ENCODE measurements around the gene PPM1M. TPM values are rescaled to one million over a fixed set of nuclear protein-coding genes. Genes with fewer than 3 reads are reported as not detected.
A peak's percentile ranks its signal among the peaks of the same experiment; 100 is the strongest.
"Not testable (repeated sequence)": the region's sequence is repeated elsewhere in the genome, so short reads cannot be mapped to it uniquely, and the experiment has no call there.

The PPM1M gene
- total RNA-seq, 1 experiment from 2014 or later = 4.2 TPM

GRCh38 chr3:52277071-52277964 is 31.8 kb downstream of the PPM1M start:
- DNase-seq (ENCODE audit: low spot score) = peak; percentile 47

GRCh38 chr3:52277972-52278509 is 32.5 kb downstream of the PPM1M start:
- peak; percentile 45 for DNase-seq (ENCODE audit: low spot score)

GRCh38 chr3:52278510-52279069 is 33.0 kb downstream of the PPM1M start, which contains the start of gene WDR82:
Gene WDR82 (minus strand): TSS chr3:52278649. CDS start chr3:52278361, 288 bp downstream.
- DNase-seq (ENCODE audit: low spot score) = peak; percentile 86

GRCh38 chr3:52279596-52279995 is 34.0 kb downstream of the PPM1M start:
- no peak for DNase-seq (ENCODE audit: low spot score)

- no peak for DNase-seq (ENCODE audit: low spot score)
These were observed 34.5 kb downstream of the PPM1M start for GRCh38 chr3:52280050-52280461.

GRCh38 chr3:52281981-52282801 is 36.6 kb downstream of the PPM1M start:
- DNase-seq (ENCODE audit: low spot score) = no peak

GRCh38 chr3:52283306-52283705 is 37.7 kb downstream of the PPM1M start:
- DNase-seq (ENCODE audit: low spot score) = no peak

GRCh38 chr3:52284051-52284450 is 38.5 kb downstream of the PPM1M start:
- DNase-seq (ENCODE audit: low spot score) = not testable (repeated sequence)

GRCh38 chr3:52286777-52287110 is 41.2 kb downstream of the PPM1M start:
- DNase-seq (ENCODE audit: low spot score) = no peak

GRCh38 chr3:52288674-52289073 is 43.1 kb downstream of the PPM1M start:
- no peak for DNase-seq (ENCODE audit: low spot score)

GRCh38 chr3:52289338-52289746 is 43.8 kb downstream of the PPM1M start:
- DNase-seq (ENCODE audit: low spot score) = no peak

GRCh38 chr3:52289747-52290595 is 44.4 kb downstream of the PPM1M start:
- DNase-seq (ENCODE audit: low spot score) = peak; percentile 45

- no peak for DNase-seq (ENCODE audit: low spot score)
These were observed 45.3 kb downstream of the PPM1M start for GRCh38 chr3:52290596-52291507.

- peak; percentile 27 for DNase-seq (ENCODE audit: low spot score)
These were observed 46.1 kb downstream of the PPM1M start for GRCh38 chr3:52291508-52292181.

GRCh38 chr3:52292247-52293065 is 46.9 kb downstream of the PPM1M start:
- DNase-seq (ENCODE audit: low spot score) = no peak

GRCh38 chr3:52293491-52294319 is 48.1 kb downstream of the PPM1M start:
- DNase-seq (ENCODE audit: low spot score) = no peak

All from HT-29 (cell line).